ENCODE results near the gene USP13.

DNA sequence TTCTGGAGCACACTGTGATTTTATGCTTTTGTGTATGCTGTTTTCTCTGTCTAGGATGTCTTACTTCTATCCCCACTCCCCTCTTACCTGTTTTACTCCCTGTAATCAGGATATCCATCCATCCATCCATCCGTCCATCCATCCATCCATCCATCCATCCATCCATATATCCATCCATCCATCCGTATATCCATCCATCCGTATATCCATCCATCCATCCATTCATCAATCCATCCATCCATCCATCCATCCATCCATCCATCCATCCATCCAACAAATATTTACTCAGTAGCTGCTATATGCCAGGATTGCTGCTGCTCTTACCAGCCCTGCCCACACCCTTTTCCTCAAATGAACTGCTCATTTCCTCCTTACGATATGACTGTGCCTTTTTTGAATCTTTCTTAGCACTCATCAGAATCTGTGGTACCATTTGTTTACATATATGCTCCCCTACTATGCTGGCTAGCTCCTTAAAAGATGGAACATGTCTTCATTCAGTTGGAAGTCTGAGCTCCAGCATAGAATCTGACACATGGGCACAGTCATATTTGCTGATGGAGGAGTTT, 35.2 kb downstream of the USP13 start:
- TF ChIP-seq POLR2A (IDR thresholded peaks at IDR 0.05; ENCODE audit: low read length) (no peak), GATA1 (IDR thresholded peaks at IDR 0.05; ENCODE audit: low read depth, low read length) (no peak)

Measured in erythroblast (primary cell).